SU-DHL-6 (cell line): ENCODE results near the gene PPM1N.

ENCODE experiments used
- H2AFZ ChIP-seq: fragments of 200-600 bp; sonication (generic); 2 replicates; pipeline ENCODE4 v1.6.1; 2014; ENCODE audit warnings: low read depth, mild to moderate bottlenecking, moderate library complexity, mixed read lengths, antibody characterized with exemption, low read length; ENCODE audit not compliant: severe bottlenecking
- H3F3A ChIP-seq: fragments of 200-600 bp; shearing (Covaris generic); 2 replicates; pipeline ENCODE4 v1.6.0; 2016; ENCODE audit warnings: antibody characterized with exemption, mild to moderate bottlenecking; ENCODE audit not compliant: insufficient read depth
- H3K27ac ChIP-seq: fragments of 200-600 bp; sonication (generic); 2 replicates; pipeline ENCODE4 v1.5.1; 2016; ENCODE audit warnings: low read depth, mild to moderate bottlenecking, low read length, moderate library complexity, mixed read lengths
- H3K27me3 ChIP-seq: fragments of 200-600 bp; sonication (generic), shearing (Covaris generic); 2 replicates; pipeline ENCODE4 v1.6.0; 2014; ENCODE audit warnings: mild to moderate bottlenecking, low read length
- H3K36me3 ChIP-seq: fragments of 200-600 bp; sonication (generic); 2 replicates; pipeline ENCODE4 v1.6.1; 2014; ENCODE audit warnings: mild to moderate bottlenecking, low read length, mixed read lengths
- H3K4me2 ChIP-seq: fragments of 300-600, 200-600 bp; shearing (Covaris generic), sonication (generic); 2 replicates; pipeline ENCODE4 v1.6.0; 2014; ENCODE audit warnings: low read length, low read depth, mild to moderate bottlenecking; ENCODE audit not compliant: poor library complexity, severe bottlenecking
- H3K4me3 ChIP-seq: fragments of 200-600 bp; sonication (generic); 2 replicates; pipeline ENCODE4 v1.5.1; 2014; ENCODE audit warnings: antibody characterized with exemption, low read length, mild to moderate bottlenecking, mixed read lengths; ENCODE audit not compliant: insufficient read depth, poor library complexity, severe bottlenecking
- H3K79me2 ChIP-seq: fragments of 200-600 bp; sonication (generic); 2 replicates; pipeline ENCODE4 v1.6.1; 2014; ENCODE audit warnings: mild to moderate bottlenecking, low read length, moderate library complexity; ENCODE audit not compliant: insufficient read depth
- H3K9ac ChIP-seq: fragments of 200-600 bp; sonication (generic); 2 replicates; pipeline ENCODE4 v1.7.0; 2014; ENCODE audit warnings: mild to moderate bottlenecking, low read length
- H3K9me2 ChIP-seq: fragments of 200-600 bp; sonication (generic); replicated peaks from 2 replicates; pipeline ENCODE4 v1.6.1; 2014; ENCODE audit warnings: low read length; ENCODE audit not compliant: insufficient read depth
- H3K9me3 ChIP-seq: fragments of 200-600 bp; sonication (generic); 2 replicates; pipeline ENCODE4 v1.6.1; 2014; ENCODE audit warnings: low read length, mixed read lengths; ENCODE audit not compliant: insufficient read depth
- H4K20me1 ChIP-seq: fragments of 200-600 bp; sonication (generic); 2 replicates; pipeline ENCODE4 v1.6.1; 2014; ENCODE audit warnings: low read depth, mild to moderate bottlenecking, antibody characterized with exemption, low read length, moderate library complexity, mixed read lengths
- EZH2phosphoT487 ChIP-seq: fragments of 200-600 bp; sonication (generic), shearing (Covaris generic); conservative IDR thresholded peaks from 2 replicates; pipeline ENCODE4 v1.6.1; 2018; ENCODE audit warnings: mild to moderate bottlenecking, antibody characterized with exemption, low read length, moderate library complexity, mixed read lengths
- TF ChIP-seq, protein P1 (sequence below): fragments of 200-600 bp; sonication (generic); IDR thresholded peaks from one replicate; pipeline ENCODE4 v1.5.1; 2017; ENCODE audit warnings: antibody characterized with exemption, mild to moderate bottlenecking, low read length, moderate library complexity; ENCODE audit not compliant: insufficient read depth, poor library complexity, severe bottlenecking

PPM1N gene

DNA sequence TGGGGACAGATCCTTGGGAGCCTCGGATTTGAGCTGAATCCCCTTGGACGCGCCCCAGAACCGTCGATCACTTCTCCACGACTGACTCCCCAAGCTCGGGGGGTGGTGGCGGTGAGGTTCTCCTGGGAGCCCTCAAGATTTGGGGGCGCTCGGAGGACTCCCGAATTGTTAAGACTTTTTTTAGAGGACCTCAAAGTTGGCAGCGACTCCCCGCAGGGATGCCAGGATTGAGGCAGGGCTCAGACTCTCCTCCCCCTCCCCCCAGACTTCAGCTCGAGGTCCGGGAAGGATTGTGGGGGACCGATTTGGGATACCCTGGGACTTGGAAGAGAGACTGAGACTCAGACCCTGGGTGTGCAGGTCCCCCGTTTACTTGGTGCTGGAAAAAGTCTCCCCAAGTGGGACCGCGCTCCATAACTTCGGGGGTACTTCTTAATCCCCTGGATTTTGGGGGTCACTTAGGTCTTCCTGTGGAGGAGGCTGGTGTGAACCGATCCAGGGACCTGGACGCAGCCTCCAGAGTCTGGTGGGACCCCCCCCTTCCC is 9.7 kb downstream of the PPM1N start:
- H3K79me2 ChIP-seq: peaks cover 39% of the 10 kb centered on the region
- H3K9me3 ChIP-seq: no peaks in the 10 kb centered on the region
- H2AFZ ChIP-seq: no peak overlapping the region
- no peaks in the 10 kb centered on the region for H3K36me3 ChIP-seq
- H3K27ac ChIP-seq: peak overlapping the region; percentile 90
- H3K4me2 ChIP-seq: peak overlapping the region; percentile 98
- peak overlapping the region; percentile 95 for H3K4me3 ChIP-seq
- H3K9me2 ChIP-seq: no peaks in the 10 kb centered on the region
- no peaks in the 10 kb centered on the region for H4K20me1 ChIP-seq
- H3K27me3 ChIP-seq: no peaks in the 10 kb centered on the region
- peak overlapping the region; percentile 88 for H3K9ac ChIP-seq
- no peak for TF ChIP-seq EZH2phosphoT487
- TF ChIP-seq, protein P1, sequence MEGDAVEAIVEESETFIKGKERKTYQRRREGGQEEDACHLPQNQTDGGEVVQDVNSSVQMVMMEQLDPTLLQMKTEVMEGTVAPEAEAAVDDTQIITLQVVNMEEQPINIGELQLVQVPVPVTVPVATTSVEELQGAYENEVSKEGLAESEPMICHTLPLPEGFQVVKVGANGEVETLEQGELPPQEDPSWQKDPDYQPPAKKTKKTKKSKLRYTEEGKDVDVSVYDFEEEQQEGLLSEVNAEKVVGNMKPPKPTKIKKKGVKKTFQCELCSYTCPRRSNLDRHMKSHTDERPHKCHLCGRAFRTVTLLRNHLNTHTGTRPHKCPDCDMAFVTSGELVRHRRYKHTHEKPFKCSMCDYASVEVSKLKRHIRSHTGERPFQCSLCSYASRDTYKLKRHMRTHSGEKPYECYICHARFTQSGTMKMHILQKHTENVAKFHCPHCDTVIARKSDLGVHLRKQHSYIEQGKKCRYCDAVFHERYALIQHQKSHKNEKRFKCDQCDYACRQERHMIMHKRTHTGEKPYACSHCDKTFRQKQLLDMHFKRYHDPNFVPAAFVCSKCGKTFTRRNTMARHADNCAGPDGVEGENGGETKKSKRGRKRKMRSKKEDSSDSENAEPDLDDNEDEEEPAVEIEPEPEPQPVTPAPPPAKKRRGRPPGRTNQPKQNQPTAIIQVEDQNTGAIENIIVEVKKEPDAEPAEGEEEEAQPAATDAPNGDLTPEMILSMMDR: no peak
- H3F3A ChIP-seq: peaks cover 12% of the 10 kb centered on the region

DNA sequence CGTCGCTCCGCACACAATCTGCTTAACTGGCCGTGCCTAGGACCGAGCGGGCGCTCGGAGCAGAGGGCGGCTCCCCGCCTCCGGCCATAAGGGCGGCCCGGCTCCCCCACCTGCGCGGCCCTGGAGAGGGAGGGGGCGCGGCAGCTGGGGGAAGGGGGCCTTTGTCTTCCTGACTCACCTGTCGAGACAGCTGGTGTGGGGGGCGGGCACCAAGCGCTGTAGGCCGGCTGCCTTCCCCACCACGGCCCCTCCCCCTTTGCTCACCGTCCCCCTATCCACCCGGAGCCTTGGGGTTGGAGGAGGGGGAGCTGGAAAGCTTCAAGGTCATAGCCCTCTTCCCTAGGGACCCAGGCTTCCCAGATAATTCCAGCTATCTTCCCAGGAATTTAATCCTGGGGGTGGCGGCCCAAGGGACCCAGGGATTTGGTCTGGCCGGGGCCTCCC is 10.2 kb downstream of the PPM1N start:
- peaks cover 39% of the 10 kb centered on the region for H3K79me2 ChIP-seq
- TF ChIP-seq, protein P1: no peak
- no peak for TF ChIP-seq EZH2phosphoT487
- no peaks in the 10 kb centered on the region for H4K20me1 ChIP-seq

DNA sequence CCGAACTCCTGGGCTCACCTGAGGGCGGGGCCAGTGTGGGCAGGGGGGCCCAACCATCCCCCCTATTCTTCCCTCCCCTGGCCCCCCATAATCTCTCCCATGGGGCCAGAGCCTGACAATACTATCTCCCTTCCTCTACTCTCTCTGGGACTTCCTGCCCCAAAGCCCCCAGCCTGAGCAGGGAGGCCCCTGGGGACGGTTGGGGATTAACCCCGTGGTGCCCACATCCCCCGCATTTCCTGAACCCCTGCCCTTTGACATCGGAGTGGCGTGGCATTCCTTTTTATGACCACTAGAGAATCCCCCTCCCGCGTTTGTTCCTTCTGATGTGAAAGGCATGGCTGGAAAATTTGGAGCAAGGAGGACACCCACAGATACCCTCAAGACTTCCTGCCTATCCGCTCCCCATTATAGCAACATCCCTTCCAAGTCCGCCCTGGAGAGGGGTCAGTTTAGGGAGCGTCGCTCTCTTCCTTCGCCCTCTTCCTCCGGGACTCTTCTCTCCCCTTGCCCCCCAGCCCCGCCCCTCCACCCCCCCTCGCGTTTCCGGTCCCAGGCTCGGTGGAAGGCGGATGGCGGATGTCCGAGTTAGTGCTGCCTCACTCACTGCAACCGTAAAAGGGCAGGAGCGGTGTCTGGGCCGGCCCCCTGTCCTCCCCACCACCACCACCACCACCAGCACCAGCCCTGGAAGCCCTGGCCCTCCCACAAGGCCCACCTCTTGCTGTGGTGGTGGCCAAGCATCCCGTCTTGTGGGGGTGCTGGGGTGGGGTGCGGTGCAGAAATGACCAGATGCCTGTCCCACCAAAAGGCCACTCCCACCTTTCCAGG is 10.8 kb downstream of the PPM1N start:
- H3K79me2 ChIP-seq: peaks cover 42% of the 10 kb centered on the region
- no peaks in the 10 kb centered on the region for H3K9me3 ChIP-seq
- H4K20me1 ChIP-seq: no peaks in the 10 kb centered on the region
- H3K9ac ChIP-seq: peak overlapping the region; percentile 88
- no peaks in the 10 kb centered on the region for H3K27me3 ChIP-seq
- peak overlapping the region; percentile 95 for H3K4me3 ChIP-seq
- no peaks in the 10 kb centered on the region for H3K9me2 ChIP-seq
- H3F3A ChIP-seq: peaks cover 12% of the 10 kb centered on the region
- peak overlapping the region; percentile 98 for H3K4me2 ChIP-seq
- peak overlapping the region; percentile 90 for H3K27ac ChIP-seq
- TF ChIP-seq, protein P1: no peak
- TF ChIP-seq EZH2phosphoT487: no peak
- peak overlapping the region; percentile 49 for H2AFZ ChIP-seq
- H3K36me3 ChIP-seq: no peaks in the 10 kb centered on the region

More for the DNA sequence above, 10.2 kb downstream of the PPM1N start:
- H3K36me3 ChIP-seq: no peaks in the 10 kb centered on the region
- H3K4me3 ChIP-seq: peak overlapping the region; percentile 95
- H3K27ac ChIP-seq: peak overlapping the region; percentile 90
- H3K27me3 ChIP-seq: no peaks in the 10 kb centered on the region
- peak overlapping the region; percentile 98 for H3K4me2 ChIP-seq
- H3F3A ChIP-seq: peaks cover 12% of the 10 kb centered on the region
- H3K9ac ChIP-seq: peak overlapping the region; percentile 88
- H2AFZ ChIP-seq: no peak overlapping the region
- H3K9me3 ChIP-seq: no peaks in the 10 kb centered on the region
- H3K9me2 ChIP-seq: no peaks in the 10 kb centered on the region
